Fibroblast of villous mesenchyme (primary cell): ENCODE results near the gene UCMA. TPM values are rescaled to one million over a fixed set of nuclear protein-coding genes. Genes with fewer than 3 reads are reported as not detected.

ENCODE experiments used
- DNase-seq: peaks from one replicate; pipeline ENCODE4 v3.0.0-alpha.2; 2010; ENCODE audit warnings: low read depth
- H3K4me3 ChIP-seq: 2 replicates; pipeline ENCODE4 v1.5.1; 2011; ENCODE audit warnings: low read depth, mild to moderate bottlenecking, low read length
- CTCF ChIP-seq: IDR thresholded peaks from 2 replicates; pipeline ENCODE4 v1.5.1; 2012; ENCODE audit warnings: low read depth, mild to moderate bottlenecking, low read length; ENCODE audit not compliant: insufficient read depth
- small RNA-seq: library from RNA; depleted of rRNA; stranded (forward); fragments of <200 nt; gene quantifications from one replicate; pipeline ENCODE3, GENCODE V24; 2012
- total RNA-seq: library from RNA; depleted of rRNA; stranded (reverse); fragments of >200 nt; gene quantifications from 2 replicates; pipeline ENCODE4 v1.2.3, GENCODE V29; 2012

The UCMA gene
- total RNA-seq, 1 donor: not detected

GRCh38 chr10:13182424-13182823, 51.8 kb downstream of the UCMA start:
- no peak for DNase-seq
- H3K4me3 ChIP-seq: no peak overlapping the region
- no peak for TF ChIP-seq CTCF

- no peak overlapping the region for H3K4me3 ChIP-seq
- DNase-seq: no peak
- no peak for TF ChIP-seq CTCF
Measured at GRCh38 chr10:13180788-13181187, 53.4 kb downstream of the UCMA start.

- H3K4me3 ChIP-seq: no peak overlapping the region
- TF ChIP-seq CTCF: no peak
- no peak for DNase-seq
Measured at GRCh38 chr10:13173616-13174015, 60.6 kb downstream of the UCMA start.

Small RNA genes lying within 50 kb of the gene (small RNA-seq; reads per million reads assigned to genes)
- 0.38 reads per million for gene RNU6-6P

Other genes with a start within 250 kb of the UCMA start
- gene CCDC3, start 232.7 kb downstream of the UCMA start, total RNA-seq: 0.43 and 1.3 TPM in 2 replicates
- gene OPTN, start 134.2 kb downstream of the UCMA start, total RNA-seq: 90.2 and 125 TPM in 2 replicates
- gene MCM10, start 72.8 kb downstream of the UCMA start, total RNA-seq: 7.8 and 8.1 TPM in 2 replicates
- 14.5 and 16.0 TPM in 2 replicates for gene PHYH, start 65.7 kb upstream of the UCMA start, total RNA-seq
- gene SEPHS1, start 113.9 kb upstream of the UCMA start, total RNA-seq: 18.1 and 26.1 TPM in 2 replicates